GM21381 (cell line): Measurements from ENCODE around the gene GTF2E1.

Experiments used
- ATAC-seq: cut with Tn5 transposase; IDR thresholded peaks from one replicate; pipeline ENCODE4 v1.9.1; 2021; ENCODE audit warnings: mild to moderate bottlenecking, moderate library complexity; ENCODE audit not compliant: unreplicated experiment

Gene GTF2E1

GRCh38 chr3:120797857-120798256 lies 55.3 kb downstream of the GTF2E1 start:
- ATAC-seq, result no peak

- ATAC-seq, result no peak
These were observed 55.8 kb downstream of the GTF2E1 start for GRCh38 chr3:120798346-120798745.

- ATAC-seq, result no peak
These were observed 58.1 kb downstream of the GTF2E1 start for GRCh38 chr3:120800625-120801024.

GRCh38 chr3:120801484-120801883 lies 58.9 kb downstream of the GTF2E1 start:
- no peak for ATAC-seq

GRCh38 chr3:120802916-120803315 lies 60.4 kb downstream of the GTF2E1 start:
- no peak for ATAC-seq

GRCh38 chr3:120816728-120817127 lies 74.2 kb downstream of the GTF2E1 start:
- ATAC-seq, result no peak

- ATAC-seq, result no peak
These were observed 78.2 kb downstream of the GTF2E1 start for GRCh38 chr3:120820748-120821147.

GRCh38 chr3:120821426-120821825 lies 78.9 kb downstream of the GTF2E1 start:
- ATAC-seq, result no peak

- no peak for ATAC-seq
These were observed 80.6 kb downstream of the GTF2E1 start for GRCh38 chr3:120823156-120823555.

- ATAC-seq, result no peak
These were observed 82.1 kb downstream of the GTF2E1 start for GRCh38 chr3:120824613-120825012.

- no peak for ATAC-seq
These were observed 86.3 kb downstream of the GTF2E1 start for GRCh38 chr3:120828796-120829195.

GRCh38 chr3:120831066-120831465 lies 88.5 kb downstream of the GTF2E1 start:
- ATAC-seq, result no peak
